ENCODE measurements around the gene SPINK2.

The SPINK2 gene

GRCh38 chr4:56788081-56788480 lies 33.4 kb downstream of the SPINK2 start:
- no peak overlapping the region for H3K4me3 ChIP-seq (replicated peaks; ENCODE audit: low read depth, low read length)
- DNase-seq (ENCODE audit: extremely low read depth, low read depth), result no peak
- no peak for TF ChIP-seq CTCF (IDR thresholded peaks at IDR 0.05; ENCODE audit: low read depth, low read length, missing control alignments)

DNA sequence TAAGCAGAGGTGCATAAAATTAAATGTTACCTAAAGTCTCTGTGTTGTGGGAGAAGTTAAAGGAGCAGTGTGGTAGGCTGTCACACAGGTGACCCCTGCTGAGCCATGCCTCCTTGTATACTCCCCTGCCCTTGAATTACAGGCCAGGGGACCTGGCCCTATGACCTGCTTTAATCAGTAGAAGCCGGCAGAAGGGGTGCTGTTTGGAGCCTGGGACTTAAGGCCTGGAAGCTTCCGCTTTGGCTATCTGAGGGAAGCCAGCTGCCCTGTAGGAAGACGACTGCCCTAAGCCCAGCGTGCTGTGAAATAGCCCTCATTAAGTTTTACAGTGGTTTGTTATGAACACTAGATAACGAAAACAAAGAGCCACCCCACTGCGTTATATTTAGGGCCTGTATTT lies 34.1 kb downstream of the SPINK2 start:
- no peak overlapping the region for H3K4me3 ChIP-seq (replicated peaks; ENCODE audit: low read depth, low read length)
- TF ChIP-seq CTCF (IDR thresholded peaks at IDR 0.05; ENCODE audit: low read depth, low read length, missing control alignments), result no peak
- no peak for DNase-seq (ENCODE audit: extremely low read depth, low read depth)

DNA sequence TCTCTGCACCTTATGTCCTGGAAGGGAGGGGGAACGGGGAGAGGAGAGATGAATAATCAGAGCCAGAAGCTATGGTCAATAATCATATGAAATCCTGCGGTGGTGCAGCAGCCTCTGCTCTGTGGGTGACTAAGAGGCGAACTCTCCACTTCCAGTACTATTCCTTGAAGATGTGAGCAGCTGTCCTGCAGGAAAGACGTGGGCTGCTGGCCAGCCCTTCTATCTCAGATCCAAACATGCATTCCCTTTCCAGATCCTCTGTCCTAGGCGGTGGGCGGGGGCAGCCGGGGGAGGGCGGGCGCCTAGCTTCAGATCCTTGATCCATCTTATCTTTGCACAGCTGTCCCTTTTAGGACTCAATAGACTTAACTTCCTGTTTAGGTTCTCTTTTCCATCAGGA lies 34.5 kb downstream of the SPINK2 start:
- no peak for TF ChIP-seq CTCF (IDR thresholded peaks at IDR 0.05; ENCODE audit: low read depth, low read length, missing control alignments)
- peak; percentile 72 for DNase-seq (ENCODE audit: extremely low read depth, low read depth)

DNA sequence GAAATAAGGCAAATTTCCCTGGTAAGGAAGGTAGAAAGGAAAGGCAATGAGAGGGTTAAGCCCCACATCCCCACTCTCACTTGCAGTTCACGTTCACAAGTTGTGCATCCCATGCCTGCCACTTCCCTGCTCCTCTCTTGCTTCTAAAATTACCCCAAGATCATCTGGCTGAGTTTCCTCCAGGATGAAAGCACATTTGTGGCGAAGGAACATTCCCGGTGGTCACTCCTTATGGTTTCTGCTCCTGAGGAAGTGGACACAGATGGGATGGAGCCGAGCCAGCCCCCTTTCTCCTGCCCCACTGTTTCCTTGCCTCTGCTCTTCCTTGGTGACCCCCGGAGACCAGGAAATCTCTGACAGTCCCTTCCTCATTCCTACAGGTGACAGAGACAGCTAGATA lies 37.5 kb downstream of the SPINK2 start:
- TF ChIP-seq CTCF (IDR thresholded peaks at IDR 0.05; ENCODE audit: low read depth, low read length, missing control alignments), result no peak
- H3K4me3 ChIP-seq (replicated peaks; ENCODE audit: low read depth, low read length), result no peak overlapping the region
- DNase-seq (ENCODE audit: extremely low read depth, low read depth), result no peak

More for the DNA sequence above, 34.5 kb downstream of the SPINK2 start:
- no peak overlapping the region for H3K4me3 ChIP-seq (replicated peaks; ENCODE audit: low read depth, low read length)

DNA sequence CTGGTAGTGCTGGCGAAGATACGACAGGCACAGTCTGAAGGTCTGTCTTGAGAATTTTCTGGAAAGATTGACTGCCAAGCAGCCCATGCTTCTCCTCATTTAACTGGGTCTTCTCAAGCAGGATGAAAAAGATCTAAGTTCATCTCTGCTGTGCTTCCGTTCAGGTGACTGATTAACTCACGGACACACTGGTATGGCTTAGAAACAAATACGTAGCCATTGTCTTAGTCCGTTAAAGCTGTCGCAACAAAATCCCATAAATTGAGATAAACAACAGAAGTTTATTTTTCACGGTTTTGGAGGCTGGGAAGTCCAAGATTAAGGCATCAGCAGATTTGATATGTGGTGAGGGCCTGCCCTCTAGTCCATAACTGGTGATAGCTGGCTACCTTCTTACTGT lies 39.5 kb downstream of the SPINK2 start:
- no peak for DNase-seq (ENCODE audit: extremely low read depth, low read depth)
- no peak for TF ChIP-seq CTCF (IDR thresholded peaks at IDR 0.05; ENCODE audit: low read depth, low read length, missing control alignments)
- H3K4me3 ChIP-seq (replicated peaks; ENCODE audit: low read depth, low read length), result no peak overlapping the region

- no peak for DNase-seq (ENCODE audit: extremely low read depth, low read depth)
- no peak overlapping the region for H3K4me3 ChIP-seq (replicated peaks; ENCODE audit: low read depth, low read length)
- no peak for TF ChIP-seq CTCF (IDR thresholded peaks at IDR 0.05; ENCODE audit: low read depth, low read length, missing control alignments)
Observed at GRCh38 chr4:56773346-56773745, 48.2 kb downstream of the SPINK2 start.

DNA sequence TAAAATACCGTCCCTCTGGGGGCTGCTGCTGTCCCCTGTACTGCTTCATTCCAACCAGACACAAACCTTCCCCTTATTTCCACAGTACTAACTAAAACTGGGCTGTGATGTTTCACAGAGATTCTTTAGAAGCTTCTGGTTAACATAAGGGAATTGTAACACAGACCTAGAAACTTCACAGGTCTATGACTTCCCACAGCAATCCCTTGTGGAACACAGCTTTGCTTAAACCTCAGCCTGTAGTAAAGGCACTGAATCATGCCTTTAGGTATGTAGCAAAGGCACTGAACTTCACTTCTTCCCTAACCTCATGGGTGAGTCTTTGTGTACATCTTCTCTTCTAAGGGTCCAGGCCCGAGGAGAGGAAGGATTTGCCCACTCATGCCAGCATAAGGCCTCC lies 49.4 kb downstream of the SPINK2 start:
- no peak for TF ChIP-seq CTCF (IDR thresholded peaks at IDR 0.05; ENCODE audit: low read depth, low read length, missing control alignments)
- DNase-seq (ENCODE audit: extremely low read depth, low read depth), result no peak
- H3K4me3 ChIP-seq (replicated peaks; ENCODE audit: low read depth, low read length), result no peak overlapping the region
